Naive B cell (primary cell): Measurements from ENCODE around the gene CISD3. TPM values are rescaled to one million over a fixed set of nuclear protein-coding genes. Genes with fewer than 3 reads are reported as not detected.

Experiments used
- ATAC-seq, 2 donors: fragments of 150-1000 bp; cut with Tn5 transposase; 2 replicates each; pipeline ENCODE4 v1.10.0; 2021; ENCODE audit warnings: low read depth in 2 of 2, mild to moderate bottlenecking in 2 of 2, moderate library complexity in 2 of 2
- DNase-seq: peaks from one replicate; pipeline ENCODE4 v3.0.0; 2022
- H3K27ac Mint-ChIP-seq, 6 donors: one replicate each; pipeline ENCODE4 v1.8.0; 2020 to 2022; ENCODE audit warnings: mild to moderate bottlenecking in 6 of 6, mixed read lengths in 6 of 6, moderate library complexity in 5 of 6, inconsistent platforms in 2 of 6
- H3K27me3 Mint-ChIP-seq, 3 donors: one replicate each; pipeline ENCODE4 v1.8.0; 2021 to 2022; ENCODE audit warnings: mixed read lengths in 3 of 3, mild to moderate bottlenecking in 1 of 3
- H3K36me3 Mint-ChIP-seq, 2 donors: one replicate each; pipeline ENCODE4 v1.8.0; 2020 to 2022; ENCODE audit warnings: mixed read lengths in 2 of 2, inconsistent platforms in 1 of 2, mild to moderate bottlenecking in 1 of 2
- H3K4me1 Mint-ChIP-seq, 3 donors: one replicate each; pipeline ENCODE4 v1.8.0; 2020 to 2022; ENCODE audit warnings: mixed read lengths in 3 of 3, inconsistent platforms in 1 of 3, mild to moderate bottlenecking in 1 of 3, moderate library complexity in 1 of 3
- H3K4me3 Mint-ChIP-seq, 8 donors: one replicate each; pipeline ENCODE4 v1.8.0; 2020 to 2022; ENCODE audit warnings: mild to moderate bottlenecking in 8 of 8, mixed read lengths in 8 of 8, moderate library complexity in 8 of 8, inconsistent platforms in 2 of 8
- H3K9me3 Mint-ChIP-seq, 7 donors: one replicate each; pipeline ENCODE4 v1.8.0; 2020 to 2022; ENCODE audit warnings: mixed read lengths in 7 of 7, mild to moderate bottlenecking in 5 of 7, inconsistent platforms in 2 of 7, moderate library complexity in 1 of 7
- polyA plus RNA-seq, 6 donors: library from polyadenylated mRNA; unstranded; fragments of 300-500 nt; fragmentation: Illumina TruSeq; gene quantifications; one replicate each; pipeline ENCODE4 v1.2.3, GENCODE V29; 2021; ENCODE audit warnings: low read depth in 6 of 6

CISD3 gene, protein sequence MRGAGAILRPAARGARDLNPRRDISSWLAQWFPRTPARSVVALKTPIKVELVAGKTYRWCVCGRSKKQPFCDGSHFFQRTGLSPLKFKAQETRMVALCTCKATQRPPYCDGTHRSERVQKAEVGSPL
- 10 to 100 TPM; 19.1 to 31.5 (median 21.2) TPM for polyA plus RNA-seq

DNA sequence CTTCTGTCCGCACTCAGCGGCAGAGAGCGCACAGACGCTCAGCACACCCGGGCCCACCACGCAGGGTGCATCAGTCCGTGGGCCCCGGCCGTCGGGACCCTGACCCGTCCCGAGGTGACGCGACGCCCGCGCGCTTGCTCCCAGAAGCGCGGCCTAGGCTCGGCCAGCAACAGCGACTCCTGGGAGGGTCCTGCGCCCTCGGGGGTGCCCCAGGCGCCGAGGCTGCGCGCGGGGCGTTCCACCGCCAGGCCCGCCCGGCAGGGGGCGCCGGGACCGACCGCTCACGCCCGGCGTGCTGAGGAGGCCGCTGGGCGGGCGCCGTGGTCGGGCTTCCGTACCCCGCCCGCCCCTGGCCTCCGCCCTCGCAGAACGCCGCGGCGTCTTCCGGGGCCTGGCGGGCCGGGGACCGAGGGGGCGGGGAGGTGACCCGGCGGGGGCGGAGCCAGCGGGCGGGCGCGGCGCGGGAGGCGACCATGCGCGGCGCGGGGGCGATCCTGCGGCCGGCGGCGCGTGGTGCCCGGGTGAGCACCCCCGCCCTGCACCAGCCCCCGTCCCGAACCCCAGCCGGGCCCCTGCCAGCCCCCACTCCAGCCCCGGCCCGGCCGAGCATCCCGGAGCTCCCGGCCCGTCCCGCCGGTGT, at the start of gene CISD3:
Gene CISD3 (plus strand): TSS at position 456 of the 640 bp plus-strand sequence. CDS start 18 bp downstream, at position 474.
- peak within 1 kb of the TSS; percentile 87 to 97 (median 96) for H3K27ac Mint-ChIP-seq
- H3K36me3 Mint-ChIP-seq = no peaks in the 10 kb centered on the region
- H3K4me3 Mint-ChIP-seq = peak within 1 kb of the TSS; percentile 89 to 98 (median 94)
- H3K4me1 Mint-ChIP-seq = peaks cover 39 to 73% (median 72%) of the 10 kb centered on the region in 3 donors
- peak; percentile 86 for ATAC-seq
- DNase-seq = peak; percentile 88
- H3K27me3 Mint-ChIP-seq = no peaks in the 10 kb centered on the region
- peaks cover 0 to 4% (median 0%) of the 10 kb centered on the region in 7 donors for H3K9me3 Mint-ChIP-seq

DNA sequence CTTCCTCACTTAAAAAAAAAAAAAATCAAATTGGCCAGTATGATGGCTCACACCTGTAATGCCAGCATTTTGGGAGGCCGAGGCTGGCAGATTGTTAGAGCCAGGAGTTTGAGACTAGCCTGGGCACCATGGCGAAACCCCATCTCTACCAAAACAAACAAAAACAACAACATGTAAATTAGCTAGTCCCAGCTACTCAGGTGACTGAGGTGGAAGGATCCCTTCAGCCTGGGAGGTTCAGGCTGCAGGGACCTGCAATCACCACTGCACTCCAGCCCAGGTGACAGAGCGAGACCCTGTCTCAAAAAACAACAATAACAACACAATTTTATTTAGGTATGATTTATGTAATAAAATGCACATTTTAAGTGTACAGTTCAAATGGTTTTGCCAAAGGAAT, 49.0 kb upstream of the CISD3 start:
- Mint-ChIP-seq H3K27me3 (peaks cover 15 to 20% (median 16%) of the 10 kb centered on the region in 3 donors), H3K27ac (no peak overlapping the region), H3K4me1 (peaks cover 0 to 13% (median 10%) of the 10 kb centered on the region in 3 donors), H3K36me3 (no peaks in the 10 kb centered on the region), H3K9me3 (no peaks in the 10 kb centered on the region), H3K4me3 (no peak overlapping the region)
- ATAC-seq = no peak
- DNase-seq = no peak

DNA sequence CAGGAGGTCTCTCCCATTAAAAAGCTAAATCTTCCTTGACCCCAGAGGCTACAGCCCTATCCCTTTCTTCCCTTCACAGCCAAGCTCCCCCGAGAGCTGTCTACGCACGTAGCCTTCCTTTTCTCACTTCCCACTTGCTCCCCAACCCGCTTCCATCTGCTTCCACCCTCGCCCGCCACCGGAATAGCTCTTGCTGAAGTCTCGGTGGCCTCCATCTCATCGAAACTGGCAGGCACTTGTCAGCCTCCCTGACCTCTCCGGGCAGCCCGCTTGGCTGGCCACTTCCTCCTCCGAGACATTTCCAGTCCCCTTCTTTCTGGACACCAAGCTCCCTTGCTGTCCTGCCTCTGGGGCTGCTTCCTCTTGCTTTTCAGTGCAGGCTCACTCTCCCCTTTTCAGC, 44.6 kb upstream of the CISD3 start:
- H3K9me3 Mint-ChIP-seq = peaks cover 0 to 1% (median 0%) of the 10 kb centered on the region in 7 donors
- H3K27ac Mint-ChIP-seq = peak overlapping the region in 1 of 6 donors; percentile 57
- no peak overlapping the region for H3K4me3 Mint-ChIP-seq
- no peak for ATAC-seq
- peaks cover 7 to 28% (median 16%) of the 10 kb centered on the region in 3 donors for H3K27me3 Mint-ChIP-seq
- no peak for DNase-seq
- H3K4me1 Mint-ChIP-seq = no peaks in the 10 kb centered on the region
- no peaks in the 10 kb centered on the region for H3K36me3 Mint-ChIP-seq

DNA sequence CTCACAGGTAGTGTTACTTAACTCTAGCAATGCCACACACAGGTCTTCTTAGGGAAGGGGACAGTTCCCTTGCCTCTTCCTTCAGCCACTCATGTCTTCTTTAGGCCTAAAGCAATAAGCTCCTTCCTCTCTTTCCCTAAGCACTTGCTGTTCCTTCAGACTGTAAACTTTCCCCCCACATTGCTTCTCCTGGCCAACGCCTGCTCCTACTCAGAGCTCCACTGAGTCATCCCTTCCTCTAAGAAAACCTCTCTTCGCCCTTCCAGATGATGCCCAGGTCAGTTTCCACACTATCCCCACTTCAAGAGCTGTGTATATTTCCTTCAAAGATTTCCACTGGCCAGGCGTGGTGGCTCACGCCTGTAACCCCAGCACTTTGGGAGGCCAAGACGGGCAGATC, 42.9 kb upstream of the CISD3 start:
- Mint-ChIP-seq H3K27me3 (peaks cover 7 to 35% (median 24%) of the 10 kb centered on the region in 3 donors), H3K9me3 (peaks cover 0 to 1% (median 0%) of the 10 kb centered on the region in 7 donors), H3K4me3 (peak overlapping the region in 1 of 8 donors; percentile 27), H3K4me1 (no peaks in the 10 kb centered on the region), H3K36me3 (no peaks in the 10 kb centered on the region), H3K27ac (no peak overlapping the region)
- ATAC-seq = no peak
- DNase-seq = no peak

DNA sequence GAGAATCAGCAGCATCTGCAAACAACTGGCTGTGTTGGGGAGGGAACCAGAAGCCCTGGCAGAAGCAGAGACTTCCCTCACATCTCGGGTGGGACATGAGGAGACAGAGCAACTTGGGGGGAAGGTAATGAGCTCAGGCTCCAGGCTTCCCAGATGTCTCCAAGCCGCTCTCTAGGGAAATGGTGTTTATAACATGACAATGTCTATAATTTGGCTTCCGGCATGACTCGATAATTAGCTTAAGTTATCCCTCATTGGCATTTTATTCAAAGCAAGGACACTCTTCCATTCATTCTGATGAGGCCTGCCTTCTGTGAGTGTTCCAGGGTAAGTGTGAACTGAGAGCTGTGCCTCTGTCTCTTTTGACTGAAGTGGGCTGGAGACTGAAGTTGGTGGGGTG, 39.8 kb upstream of the CISD3 start:
- peaks cover 4 to 39% (median 32%) of the 10 kb centered on the region in 3 donors for H3K27me3 Mint-ChIP-seq
- ATAC-seq = no peak
- DNase-seq = no peak
- H3K4me1 Mint-ChIP-seq = no peaks in the 10 kb centered on the region
- H3K27ac Mint-ChIP-seq = no peak overlapping the region
- H3K9me3 Mint-ChIP-seq = peaks cover 0 to 1% (median 0%) of the 10 kb centered on the region in 7 donors
- H3K4me3 Mint-ChIP-seq = peak overlapping the region in 2 of 8 donors; percentile 0 to 65
- no peaks in the 10 kb centered on the region for H3K36me3 Mint-ChIP-seq

DNA sequence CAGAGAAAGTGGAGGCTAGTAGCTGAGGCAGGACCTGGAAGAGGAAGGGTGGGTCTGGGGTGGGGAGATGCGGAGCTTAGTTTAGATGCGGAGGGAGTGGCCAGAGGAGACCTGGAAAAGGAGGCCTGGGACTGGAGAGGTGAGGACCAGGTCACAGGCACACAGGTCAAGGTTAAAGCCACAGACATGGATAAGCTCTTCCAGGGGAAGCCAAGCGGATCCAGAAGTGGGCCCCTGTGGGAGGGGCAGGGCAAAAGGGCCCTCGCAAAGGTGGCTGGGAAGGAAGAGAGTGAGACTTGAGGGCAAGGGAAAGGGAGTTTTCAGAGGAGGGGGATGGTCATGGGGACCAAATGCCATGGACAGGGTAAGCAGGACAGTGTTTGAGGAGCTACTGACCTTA, 39.0 kb upstream of the CISD3 start:
- H3K4me3 Mint-ChIP-seq = no peak overlapping the region
- H3K36me3 Mint-ChIP-seq = no peaks in the 10 kb centered on the region
- no peaks in the 10 kb centered on the region for H3K4me1 Mint-ChIP-seq
- ATAC-seq = no peak
- H3K27ac Mint-ChIP-seq = no peak overlapping the region
- peaks cover 0 to 1% (median 0%) of the 10 kb centered on the region in 7 donors for H3K9me3 Mint-ChIP-seq
- no peak for DNase-seq
- H3K27me3 Mint-ChIP-seq = peaks cover under 1 to 32% (median 25%) of the 10 kb centered on the region in 3 donors

DNA sequence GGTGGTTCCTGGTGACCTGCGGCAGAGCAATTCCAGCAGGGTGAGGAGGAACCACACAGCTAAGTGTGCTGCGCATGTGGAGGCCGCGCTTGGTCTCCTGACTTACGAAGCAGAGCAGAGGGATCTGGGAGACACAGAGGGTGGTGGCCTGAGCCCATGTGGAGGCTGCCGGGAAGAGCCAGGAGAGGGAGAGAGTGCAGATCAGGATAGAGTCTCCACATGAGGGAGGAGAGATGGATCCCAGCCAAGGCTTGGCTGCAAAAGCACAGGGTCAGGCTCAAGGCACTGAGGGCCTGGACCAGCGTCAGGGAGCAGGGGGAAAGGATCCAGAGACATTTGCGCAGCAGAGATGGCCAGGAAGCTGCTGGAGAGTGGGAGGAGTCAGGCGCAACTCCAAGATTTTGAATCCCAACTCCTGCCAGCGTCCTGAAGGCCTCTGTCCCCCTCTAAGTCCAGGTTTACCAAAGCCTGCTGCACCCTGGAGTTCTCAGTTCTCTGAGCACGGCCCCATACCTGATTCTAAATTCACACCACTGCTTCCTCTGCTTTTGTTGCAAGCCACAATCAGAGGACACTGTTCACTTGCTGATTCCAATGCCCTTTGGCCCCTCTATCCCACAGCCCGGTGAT, 36.3 kb upstream of the CISD3 start:
- Mint-ChIP-seq H3K4me3 (no peak overlapping the region), H3K27ac (no peak overlapping the region), H3K36me3 (no peaks in the 10 kb centered on the region), H3K27me3 (peaks cover 0 to 31% (median 24%) of the 10 kb centered on the region in 3 donors), H3K4me1 (peaks cover 6 to 12% (median 7%) of the 10 kb centered on the region in 3 donors), H3K9me3 (peaks cover 0 to 1% (median 0%) of the 10 kb centered on the region in 7 donors)
- DNase-seq (no peak), ATAC-seq (no peak)

DNA sequence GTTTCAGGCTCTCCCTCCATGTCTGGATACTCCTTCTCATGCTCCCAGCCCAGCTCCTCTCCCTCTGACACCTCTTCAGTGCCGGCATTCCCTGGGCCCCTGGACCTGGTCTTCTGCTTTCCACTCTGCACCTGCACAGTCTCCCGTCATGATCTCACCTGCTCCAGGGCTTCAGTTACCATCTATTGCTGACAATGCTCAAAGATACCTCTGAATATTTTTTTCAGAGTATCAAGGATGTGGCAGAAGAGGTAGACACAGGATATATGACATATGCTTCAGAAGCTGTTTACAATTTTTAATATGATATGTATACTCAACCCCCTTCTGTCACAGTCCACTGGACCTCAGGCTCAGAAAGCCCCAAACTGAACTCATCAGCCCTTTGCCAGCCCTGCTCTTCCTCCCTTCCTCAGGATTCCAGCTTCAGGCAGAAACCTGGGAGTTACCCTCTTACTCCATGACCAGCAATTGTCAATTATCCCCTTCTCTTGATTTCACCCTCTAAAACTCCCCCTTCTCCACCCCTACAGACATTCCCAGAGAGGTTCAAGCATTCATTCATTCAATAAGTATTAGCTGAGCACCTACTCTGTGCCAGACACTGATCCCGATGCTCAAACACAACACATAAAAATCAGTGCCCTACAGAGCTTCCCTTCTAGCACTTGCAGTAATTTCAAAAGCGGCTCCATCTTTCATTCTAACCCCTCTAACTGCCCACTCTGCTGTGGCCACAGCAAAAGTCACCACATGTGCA, 32.9 kb upstream of the CISD3 start:
- peaks cover 0 to 18% (median 9%) of the 10 kb centered on the region in 3 donors for H3K27me3 Mint-ChIP-seq
- H3K4me3 Mint-ChIP-seq = no peak overlapping the region
- DNase-seq (no peak), ATAC-seq (no peak)
- H3K9me3 Mint-ChIP-seq = no peaks in the 10 kb centered on the region
- peak overlapping the region in 3 of 6 donors; percentile 7 to 43 (median 30) for H3K27ac Mint-ChIP-seq
- H3K36me3 Mint-ChIP-seq = no peaks in the 10 kb centered on the region
- H3K4me1 Mint-ChIP-seq = peaks cover 20 to 33% (median 25%) of the 10 kb centered on the region in 3 donors

DNA sequence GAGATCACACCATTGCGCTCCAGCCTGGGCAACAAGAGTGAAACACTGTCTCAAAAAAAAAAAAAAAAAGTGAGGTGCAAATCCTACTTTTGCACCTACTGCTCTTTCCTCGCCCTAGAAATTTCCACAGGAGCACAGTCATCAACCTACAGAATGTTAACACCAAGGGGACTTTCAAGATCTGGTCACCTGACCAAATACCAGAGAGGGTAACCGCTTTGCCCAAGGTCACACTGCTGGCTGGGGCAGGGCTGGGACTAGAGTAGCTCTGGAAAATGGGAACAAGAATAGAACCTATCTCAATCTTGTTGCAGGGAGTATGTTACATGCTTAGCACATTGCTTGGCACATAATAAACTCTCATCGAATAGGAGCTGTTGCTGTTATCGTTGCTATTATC, 31.4 kb upstream of the CISD3 start:
- peaks cover 0 to 9% (median 0%) of the 10 kb centered on the region in 3 donors for H3K27me3 Mint-ChIP-seq
- no peaks in the 10 kb centered on the region for H3K36me3 Mint-ChIP-seq
- H3K4me1 Mint-ChIP-seq = peaks cover 26 to 42% (median 28%) of the 10 kb centered on the region in 3 donors
- no peak overlapping the region for H3K4me3 Mint-ChIP-seq
- no peak for DNase-seq
- peak overlapping the region in 1 of 6 donors; percentile 49 for H3K27ac Mint-ChIP-seq
- ATAC-seq = no peak
- no peaks in the 10 kb centered on the region for H3K9me3 Mint-ChIP-seq

DNA sequence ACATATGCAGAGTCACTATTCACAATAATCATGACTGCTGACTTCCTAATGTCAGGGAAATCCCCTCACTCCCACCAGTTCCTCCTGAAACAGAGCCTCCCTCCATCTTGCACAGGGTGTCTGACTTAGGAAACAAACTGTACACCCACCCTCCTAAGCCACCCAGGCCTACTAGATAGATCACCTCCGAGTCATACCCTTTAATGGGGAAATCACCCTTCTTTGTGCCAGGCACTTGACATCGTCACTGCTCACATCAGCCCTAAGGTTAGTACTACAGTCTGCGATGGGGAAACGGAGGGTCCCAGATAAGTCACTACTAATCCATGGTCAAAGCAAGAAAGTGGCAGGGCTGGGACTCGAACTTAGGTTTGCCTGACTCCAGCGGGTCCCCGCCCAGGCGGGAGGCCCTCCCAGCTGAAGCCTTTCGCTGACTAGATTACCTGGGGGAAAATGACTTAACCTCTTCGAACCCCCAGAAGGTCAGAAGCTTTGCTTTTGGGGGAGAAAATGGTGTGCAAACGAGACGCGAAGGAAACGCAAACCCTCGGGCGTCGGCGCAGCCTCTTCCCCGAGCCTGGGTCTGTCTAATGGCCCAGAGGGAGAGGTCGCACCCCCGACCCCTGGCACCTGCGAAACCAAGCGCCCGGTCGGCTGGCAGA, 28.5 kb upstream of the CISD3 start:
- Mint-ChIP-seq H3K9me3 (no peaks in the 10 kb centered on the region), H3K27me3 (peaks cover 0 to 4% (median 0%) of the 10 kb centered on the region in 3 donors), H3K4me3 (peak overlapping the region; percentile 86 to 98 (median 94)), H3K36me3 (no peaks in the 10 kb centered on the region), H3K4me1 (peaks cover 40 to 56% (median 48%) of the 10 kb centered on the region in 3 donors), H3K27ac (peak overlapping the region; percentile 88 to 99 (median 97))
- ATAC-seq (peak; percentile 62 to 63), DNase-seq (peak; percentile 79)

DNA sequence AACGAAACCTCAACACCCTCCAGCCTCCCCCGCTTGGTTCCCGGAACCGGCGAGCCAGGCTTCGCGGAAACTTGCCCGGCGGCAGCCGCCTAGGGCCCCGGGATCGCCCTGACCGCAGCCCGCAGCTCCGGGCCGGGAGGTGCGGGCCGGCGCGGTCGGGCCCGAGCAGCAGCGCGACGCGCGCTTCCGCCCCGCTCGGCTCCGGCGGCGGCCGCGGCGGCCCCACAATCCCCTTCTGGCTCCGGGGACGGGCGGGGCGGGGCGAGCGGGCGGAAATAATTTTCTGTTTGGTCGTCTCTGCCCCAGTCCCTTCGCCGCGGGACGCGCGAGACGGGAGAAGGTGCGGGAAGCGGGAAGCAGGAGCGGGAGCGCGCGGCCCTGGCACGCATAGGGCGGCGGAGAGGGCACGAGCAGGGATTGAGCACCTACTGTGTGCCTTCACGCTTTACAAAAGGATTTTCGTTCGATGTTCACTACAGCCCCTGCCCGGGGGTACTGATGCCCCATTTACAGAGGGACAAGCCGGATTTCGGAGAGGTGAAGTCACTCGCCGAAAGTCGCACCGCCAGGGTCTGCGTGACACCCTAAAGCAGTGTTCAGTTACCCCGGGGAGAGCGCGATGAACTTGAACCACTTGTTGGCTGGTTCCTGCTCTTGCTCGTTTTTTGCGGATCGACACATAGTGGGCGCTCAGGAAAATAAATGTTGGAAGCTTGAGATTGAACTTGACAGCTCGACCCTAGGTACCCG, 27.8 kb upstream of the CISD3 start:
- peak overlapping the region; percentile 86 to 99 (median 97) for H3K4me3 Mint-ChIP-seq

More for the DNA sequence above, 27.8 kb upstream of the CISD3 start:
- no peaks in the 10 kb centered on the region for H3K9me3 Mint-ChIP-seq
- peak; percentile 36 to 43 for ATAC-seq
- peak; percentile 81 for DNase-seq
- peaks cover 42 to 56% (median 50%) of the 10 kb centered on the region in 3 donors for H3K4me1 Mint-ChIP-seq
- H3K27ac Mint-ChIP-seq = peak overlapping the region; percentile 97 to 99 (median 97)
- H3K36me3 Mint-ChIP-seq = no peaks in the 10 kb centered on the region
- no peaks in the 10 kb centered on the region for H3K27me3 Mint-ChIP-seq
